ENCODE measurements around the gene DCAF5.

GRCh38 chr14:69055125-69055524, 97.8 kb downstream of the DCAF5 start:
- TF ChIP-seq CTCF (IDR thresholded peaks at IDR 0.05) = no peak
- TF ChIP-seq POLR2AphosphoS5 (IDR thresholded peaks at IDR 0.05) = no peak

All from esophagus muscularis mucosa (tissue), 3 donors.